Fibroblast of mammary gland (primary cell): ENCODE measurements around the gene RAP1B.
A peak's percentile ranks its signal among the peaks of the same experiment; 100 is the strongest.

Source experiments
- DNase-seq: peaks from one replicate; pipeline ENCODE4 v3.0.0-alpha.2; 2010; ENCODE audit warnings: low read depth
- H3K4me3 ChIP-seq: 2 replicates; pipeline ENCODE4 v1.5.1; 2011; ENCODE audit warnings: low read depth, mild to moderate bottlenecking, low read length, moderate library complexity; ENCODE audit not compliant: control insufficient read depth
- TF ChIP-seq, protein P1 (sequence below): conservative IDR thresholded peaks from 2 replicates; pipeline ENCODE4 v1.5.1; 2011; ENCODE audit warnings: low read depth, low read length, inconsistent platforms; ENCODE audit not compliant: control insufficient read depth, insufficient read depth

Gene RAP1B

GRCh38 chr12:68613209-68613904, 2.7 kb downstream of the RAP1B start:
- TF ChIP-seq, protein P1, sequence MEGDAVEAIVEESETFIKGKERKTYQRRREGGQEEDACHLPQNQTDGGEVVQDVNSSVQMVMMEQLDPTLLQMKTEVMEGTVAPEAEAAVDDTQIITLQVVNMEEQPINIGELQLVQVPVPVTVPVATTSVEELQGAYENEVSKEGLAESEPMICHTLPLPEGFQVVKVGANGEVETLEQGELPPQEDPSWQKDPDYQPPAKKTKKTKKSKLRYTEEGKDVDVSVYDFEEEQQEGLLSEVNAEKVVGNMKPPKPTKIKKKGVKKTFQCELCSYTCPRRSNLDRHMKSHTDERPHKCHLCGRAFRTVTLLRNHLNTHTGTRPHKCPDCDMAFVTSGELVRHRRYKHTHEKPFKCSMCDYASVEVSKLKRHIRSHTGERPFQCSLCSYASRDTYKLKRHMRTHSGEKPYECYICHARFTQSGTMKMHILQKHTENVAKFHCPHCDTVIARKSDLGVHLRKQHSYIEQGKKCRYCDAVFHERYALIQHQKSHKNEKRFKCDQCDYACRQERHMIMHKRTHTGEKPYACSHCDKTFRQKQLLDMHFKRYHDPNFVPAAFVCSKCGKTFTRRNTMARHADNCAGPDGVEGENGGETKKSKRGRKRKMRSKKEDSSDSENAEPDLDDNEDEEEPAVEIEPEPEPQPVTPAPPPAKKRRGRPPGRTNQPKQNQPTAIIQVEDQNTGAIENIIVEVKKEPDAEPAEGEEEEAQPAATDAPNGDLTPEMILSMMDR: no peak
- peak overlapping the region; percentile 92 for H3K4me3 ChIP-seq
- DNase-seq: no peak

DNA sequence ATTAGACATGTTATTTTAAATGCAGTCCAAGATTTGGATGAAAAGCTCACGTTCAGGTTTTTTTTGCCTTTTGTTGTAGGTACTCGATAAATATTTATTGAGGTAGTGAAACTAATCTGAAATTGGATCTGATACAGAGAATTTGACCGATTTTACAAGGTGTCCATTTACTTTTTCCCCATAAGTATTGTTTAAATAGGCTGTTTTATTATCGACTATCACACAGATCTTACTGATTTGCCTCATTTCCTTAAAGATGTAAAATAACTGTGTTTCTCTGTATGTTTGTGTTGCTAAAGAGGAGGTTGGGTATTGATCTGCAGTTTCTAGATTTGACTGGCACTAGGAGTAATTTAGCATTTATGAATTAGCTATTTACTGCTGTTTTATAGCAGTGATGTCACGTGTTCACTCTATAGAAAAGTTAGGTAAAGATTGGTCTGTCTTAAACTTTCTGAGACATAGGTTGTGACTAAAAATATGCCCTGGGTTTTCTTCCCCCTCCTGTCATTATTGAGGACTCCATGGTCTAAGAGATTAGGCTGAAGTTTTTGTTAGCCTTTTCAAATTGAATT, 3.5 kb downstream of the RAP1B start:
- DNase-seq: no peak
- TF ChIP-seq, protein P1: no peak
- no peak overlapping the region for H3K4me3 ChIP-seq

DNA sequence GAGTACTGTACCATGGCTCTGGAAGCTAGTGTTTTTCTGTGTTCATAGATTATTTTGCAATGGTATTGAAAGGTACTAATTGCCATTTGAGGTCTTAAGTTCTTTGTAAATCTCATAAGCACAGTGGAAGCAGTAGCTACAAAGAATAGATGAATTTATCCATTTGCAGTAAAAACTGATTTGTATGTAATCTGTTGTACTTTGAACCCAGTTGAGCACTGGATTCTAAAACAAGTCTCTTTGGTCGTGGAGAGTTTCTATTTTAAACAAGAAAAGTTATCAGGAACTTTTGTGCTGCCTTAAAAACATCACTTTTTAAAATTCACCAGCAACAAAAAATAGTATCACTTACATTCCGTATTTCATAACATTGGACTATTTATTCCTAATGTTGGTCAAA, 4.1 kb downstream of the RAP1B start:
- TF ChIP-seq, protein P1: no peak
- H3K4me3 ChIP-seq: no peak overlapping the region
- no peak for DNase-seq

- TF ChIP-seq, protein P1: no peak
- peak; percentile 60 for DNase-seq
- H3K4me3 ChIP-seq: no peak overlapping the region
These were observed 6.6 kb downstream of the RAP1B start for GRCh38 chr12:68617160-68617926.

DNA sequence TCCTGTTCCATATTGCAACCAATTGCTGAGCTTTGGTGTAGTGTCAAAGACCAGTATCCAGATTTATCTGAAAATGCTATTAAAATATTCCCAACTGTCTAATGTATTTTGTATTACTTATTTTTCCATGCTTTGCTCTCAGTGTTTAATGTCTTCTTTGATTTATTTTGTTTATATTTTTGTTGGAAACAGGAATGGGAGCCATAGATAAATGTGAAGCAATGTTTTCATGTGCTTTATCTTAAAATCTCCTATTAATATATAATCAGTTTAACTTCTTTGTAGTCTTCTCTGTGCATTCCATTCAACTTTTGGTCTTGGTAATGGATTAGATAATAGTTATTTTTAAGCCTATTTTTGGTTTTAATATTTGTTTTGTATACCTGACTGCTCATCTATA, 8.8 kb downstream of the RAP1B start:
- TF ChIP-seq, protein P1: no peak
- DNase-seq: no peak
- H3K4me3 ChIP-seq: no peak overlapping the region

GRCh38 chr12:68620519-68621471, 10.1 kb downstream of the RAP1B start:
- no peak overlapping the region for H3K4me3 ChIP-seq
- DNase-seq: no peak
- TF ChIP-seq, protein P1: no peak
